Tibial nerve (tissue), 4 donors: ENCODE results near the gene ADK. TPM values are rescaled to one million over a fixed set of nuclear protein-coding genes. Genes with fewer than 3 reads are reported as not detected.

Source experiments
- DNase-seq, 2 donors: peaks; one replicate each; pipeline ENCODE4 v3.0.0-alpha.2; 2019; ENCODE audit warnings: low spot score in 2 of 2
- H3K27ac ChIP-seq, 4 donors: fragments of 200-600 bp; sonication (generic) in 3 of 4; one replicate each; pipeline ENCODE4 v1.5.1; 2017 to 2019; ENCODE audit warnings: mild to moderate bottlenecking in 1 of 4
- H3K27me3 ChIP-seq, 2 donors: fragments of 200-600 bp; sonication (generic) in 1 of 2; one replicate each; pipeline versions ENCODE4 v1.5.1 to v1.6.0; 2017 to 2019
- H3K36me3 ChIP-seq, 3 donors: fragments of 200-600 bp; sonication (generic); one replicate each; pipeline ENCODE4 v1.5.1; 2018 to 2019
- H3K4me1 ChIP-seq, 4 donors: fragments of 200-600 bp; sonication (generic) in 3 of 4; one replicate each; pipeline ENCODE4 v1.5.1; 2017 to 2019
- H3K4me3 ChIP-seq, 4 donors: fragments of 200-600 bp; sonication (generic) in 3 of 4; one replicate each; pipeline ENCODE4 v1.5.1; 2017 to 2019; ENCODE audit warnings: mild to moderate bottlenecking in 1 of 4, moderate library complexity in 1 of 4
- H3K9me3 ChIP-seq, 4 donors: fragments of 200-600 bp; sonication (generic) in 3 of 4; one replicate each; pipeline ENCODE4 v1.5.1; 2017 to 2019
- CTCF ChIP-seq, 5 experiments: fragments of 200-600 bp in 3 of 5; fragments of 450-650 bp in 2 of 5; sonication (generic) in 3 of 5; IDR thresholded peaks; one replicate each; pipeline ENCODE4 v1.5.1; 2016 to 2019; ENCODE audit warnings: antibody characterized with exemption in 5 of 5, mild to moderate bottlenecking in 3 of 5, moderate library complexity in 2 of 5
- EP300 ChIP-seq, 2 donors: sonication (generic); formaldehyde crosslinking; IDR thresholded peaks; one replicate each; pipeline ENCODE4 v1.6.1; 2017; ENCODE audit warnings: antibody characterized with exemption in 2 of 2, mild to moderate bottlenecking in 1 of 2
- POLR2A ChIP-seq, 2 donors: fragments of 450-650 bp; IDR thresholded peaks; one replicate each; pipeline ENCODE4 v1.6.1; 2017; ENCODE audit warnings: antibody characterized with exemption in 2 of 2, mild to moderate bottlenecking in 2 of 2, moderate library complexity in 2 of 2
- WGBS, 2 donors: methylation state at CpG; one replicate each; pipeline ENCODE4 v1.1.5; 2018; 5-methylcytosine and 5-hydroxymethylcytosine counted together
- total RNA-seq, 4 donors: library from RNA; depleted of rRNA; stranded (reverse); fragments of >200 nt; gene quantifications; one replicate each; pipeline ENCODE4 v1.1.0, GENCODE V29; 2016

The ADK gene
- total RNA-seq, 4 donors from 2014 or later = 28.2 to 50.9 (median 34.0) TPM

GRCh38 chr10:74704629-74705357, 553.8 kb downstream of the ADK start:
- H3K27ac ChIP-seq = no peak overlapping the region
- H3K27me3 ChIP-seq = no peaks in the 10 kb centered on the region
- H3K4me1 ChIP-seq = no peaks in the 10 kb centered on the region
- no peak for TF ChIP-seq EP300 (IDR thresholded peaks at IDR 0.05)
- TF ChIP-seq POLR2A (IDR thresholded peaks at IDR 0.05) = no peak
- TF ChIP-seq CTCF (IDR thresholded peaks at IDR 0.05) = no peak
- H3K9me3 ChIP-seq = peaks cover 0 to 8% (median 0%) of the 10 kb centered on the region in 4 donors
- no peak for DNase-seq
- H3K36me3 ChIP-seq = peaks cover 0 to 47% (median 0%) of the 10 kb centered on the region in 3 donors
- no peak overlapping the region for H3K4me3 ChIP-seq
- WGBS, 2 donors = 60 to 71% methylated on average over 3 of the region's 3 CpGs

GRCh38 chr10:74705358-74705980, 554.4 kb downstream of the ADK start:
- no peaks in the 10 kb centered on the region for H3K27me3 ChIP-seq
- no peaks in the 10 kb centered on the region for H3K4me1 ChIP-seq
- TF ChIP-seq EP300 (IDR thresholded peaks at IDR 0.05) = no peak
- no peak for TF ChIP-seq CTCF (IDR thresholded peaks at IDR 0.05)
- TF ChIP-seq POLR2A (IDR thresholded peaks at IDR 0.05) = no peak
- H3K4me3 ChIP-seq = no peak overlapping the region
- peaks cover 0 to 8% (median 0%) of the 10 kb centered on the region in 4 donors for H3K9me3 ChIP-seq
- peaks cover 0 to 54% (median 0%) of the 10 kb centered on the region in 3 donors for H3K36me3 ChIP-seq
- 86 to 87% methylated on average over 3 of the region's 3 CpGs for WGBS, 2 donors
- DNase-seq = no peak
- H3K27ac ChIP-seq = no peak overlapping the region

GRCh38 chr10:74706966-74707365, 555.9 kb downstream of the ADK start:
- Histone ChIP-seq H3K4me3 (no peak overlapping the region), H3K27me3 (no peaks in the 10 kb centered on the region), H3K27ac (no peak overlapping the region), H3K36me3 (peaks cover 0 to 62% (median 0%) of the 10 kb centered on the region in 3 donors), H3K4me1 (no peaks in the 10 kb centered on the region), H3K9me3 (peaks cover 0 to 8% (median 0%) of the 10 kb centered on the region in 4 donors)
- no peak for TF ChIP-seq CTCF (IDR thresholded peaks at IDR 0.05)
- no peak for TF ChIP-seq EP300 (IDR thresholded peaks at IDR 0.05)
- no peak for TF ChIP-seq POLR2A (IDR thresholded peaks at IDR 0.05)
- no peak for DNase-seq
- 96 to 97% methylated on average over 3 of the region's 3 CpGs for WGBS, 2 donors

- no peaks in the 10 kb centered on the region for H3K4me1 ChIP-seq
- H3K27ac ChIP-seq = no peak overlapping the region
- peaks cover 0 to 54% (median 0%) of the 10 kb centered on the region in 3 donors for H3K36me3 ChIP-seq
- DNase-seq = no peak
- H3K4me3 ChIP-seq = no peak overlapping the region
- peaks cover 0 to 16% (median 0%) of the 10 kb centered on the region in 4 donors for H3K9me3 ChIP-seq
- whole genome bisulfite sequencing, 2 donors = 84 to 91% methylated on average over 2 of the region's 2 CpGs
- no peaks in the 10 kb centered on the region for H3K27me3 ChIP-seq
- TF ChIP-seq POLR2A (IDR thresholded peaks at IDR 0.05) (no peak), CTCF (IDR thresholded peaks at IDR 0.05) (no peak), EP300 (IDR thresholded peaks at IDR 0.05) (no peak)
Observed at GRCh38 chr10:74708246-74708645, 557.2 kb downstream of the ADK start.

GRCh38 chr10:74718208-74718607, 567.2 kb downstream of the ADK start:
- H3K36me3 ChIP-seq = peaks cover 0 to 51% (median 0%) of the 10 kb centered on the region in 3 donors
- TF ChIP-seq POLR2A (IDR thresholded peaks at IDR 0.05) (no peak), EP300 (IDR thresholded peaks at IDR 0.05) (no peak), CTCF (IDR thresholded peaks at IDR 0.05) (no peak)
- no peaks in the 10 kb centered on the region for H3K4me1 ChIP-seq
- DNase-seq = no peak
- H3K27ac ChIP-seq = no peak overlapping the region
- no peak overlapping the region for H3K4me3 ChIP-seq
- no peaks in the 10 kb centered on the region for H3K27me3 ChIP-seq
- WGBS, 2 donors = 97 to 100% methylated on average over 1 of the region's 1 CpG
- H3K9me3 ChIP-seq = peaks cover 0 to 54% (median 11%) of the 10 kb centered on the region in 4 donors
